ENCODE results near the gene LMNA. TPM values are rescaled to one million over a fixed set of nuclear protein-coding genes. Genes with fewer than 3 reads are reported as not detected.

LMNA gene
- total and polyA plus RNA-seq, 2 of the 4 experiments (the other 2 are of a cell fraction), result 563 to 755 TPM

DNA sequence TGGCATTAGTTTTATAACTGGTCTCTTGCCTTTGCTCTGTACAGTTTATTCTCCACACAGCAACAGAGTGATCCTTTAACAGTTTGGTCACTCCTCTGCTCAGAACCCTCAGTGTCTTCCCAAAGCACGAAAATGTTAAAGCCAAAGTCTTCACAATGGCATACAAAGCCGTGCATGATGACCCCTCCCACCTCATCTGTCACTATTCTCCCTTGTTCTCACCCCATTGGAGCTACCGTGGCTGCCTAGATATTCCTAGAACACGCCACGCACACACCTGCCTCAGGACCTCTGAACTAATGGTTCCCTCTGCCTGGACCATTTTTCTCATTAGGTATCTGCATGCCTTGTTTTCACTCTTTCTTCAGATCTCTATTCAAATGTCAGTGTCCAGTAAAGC is 30.2 kb downstream of the LMNA start:
- Histone ChIP-seq H2BK120ac (ENCODE audit: low read depth, low read length) (no peak overlapping the region), H3K9me1 (ENCODE audit: insufficient read depth, low read length) (0 out of 2 replicates have a peak, but pooled peaks cover 8% of the 10 kb centered on the region), H4K5ac (ENCODE audit: low read depth, low read length) (no peak overlapping the region), H2BK5ac (ENCODE audit: low read depth, low read length, poor library complexity, severe bottlenecking) (no peak overlapping the region), H3K36me3 (ENCODE audit: control insufficient read depth, insufficient read depth, low read length) (peaks cover 16% of the 10 kb centered on the region), H4K8ac (ENCODE audit: low read depth in 2 of 2, low read length in 2 of 2) (no peak overlapping the region), H3K4me1 (ENCODE audit: control insufficient read depth, insufficient read depth, low read length) (peaks cover 19% of the 10 kb centered on the region; the same call in 1 of the 2 replicates), H3K27ac (ENCODE audit: insufficient read depth, low read length) (no peak overlapping the region), H3K9me3 (ENCODE audit: control insufficient read depth, insufficient read depth, low read length) (no peaks in the 10 kb centered on the region), H3K4me3 (ENCODE audit: insufficient read depth, low read depth, low read length) (no peak overlapping the region), H3K4me2 (ENCODE audit: low read depth, low read length) (no peak overlapping the region), H3K4ac (ENCODE audit: low read depth, low read length) (no peak overlapping the region), H2AK9ac (replicated peaks; ENCODE audit: low read depth, low read length, poor library complexity) (no peak overlapping the region), H3K27me3 (ENCODE audit: control insufficient read depth, insufficient read depth, low read length) (peaks cover 7% of the 10 kb centered on the region; the same call in 1 of the 2 replicates), H3K23ac (ENCODE audit: low read depth, low read length) (no peak overlapping the region), H3K14ac (replicated peaks; ENCODE audit: low read depth, low read length) (no peak overlapping the region), H3K18ac (ENCODE audit: low read depth, low read length) (no peak overlapping the region), H4K20me1 (ENCODE audit: insufficient read depth, low read length) (peaks cover 31% of the 10 kb centered on the region), H2BK15ac (ENCODE audit: low read depth, low read length) (no peak overlapping the region), H3K56ac (ENCODE audit: extremely low read depth, insufficient read depth, low read length) (no peak overlapping the region), H4K91ac (ENCODE audit: insufficient read depth, low read depth, low read length) (no peak overlapping the region), H2AFZ (replicated peaks; ENCODE audit: low read length, poor library complexity) (no peak overlapping the region), H2AK5ac (ENCODE audit: low read depth, low read length) (no peak overlapping the region), H3K9ac (ENCODE audit: low read depth, low read length) (no peak overlapping the region), H2BK20ac (ENCODE audit: low read depth, low read length) (no peak overlapping the region), H3K79me1 (ENCODE audit: low read depth in 1 of 2, low read length in 2 of 2) (peaks cover 0 to 25% of the 10 kb centered on the region in 2 experiments; a peak in 2 of 4 replicates)
- in situ Hi-C loops (cut with MboI; ENCODE audit: low sequenced_read_pairs), result loop anchor here (5.0 kb wide), 1 partner anchor 83 kb away; no protein-coding TSS in a partner anchor
- ATAC-seq (ENCODE audit: low read depth), result no peak
- WGBS, 2 experiments (ENCODE audit: extremely low coverage in 2 of 2, insufficient read length in 1 of 2), result 58% methylated on average over 4 of the region's 5 CpGs; no CpG with 5 or more reads in 1 of the 2 experiments
- POLR2A ChIA-PET (ENCODE audit: unreplicated experiment), result no interaction called here
- no TSS peak for BruUV-seq (replicated peaks)
- TF ChIP-seq MAZ (IDR thresholded peaks at IDR 0.05; ENCODE audit: borderline replicate concordance, low read depth, low read length) (no peak), RCOR1 (IDR thresholded peaks at IDR 0.05; ENCODE audit: insufficient replicate concordance, low read length) (no peak), BHLHE40 (IDR thresholded peaks at IDR 0.05; ENCODE audit: low read depth, low read length) (no peak), RFX5 (IDR thresholded peaks at IDR 0.05; ENCODE audit: low read depth, low read length) (no peak), NFE2L2 (IDR thresholded peaks at IDR 0.05; ENCODE audit: low read depth, low read length) (no peak), MAFK (IDR thresholded peaks at IDR 0.05; ENCODE audit: low read depth, low read length) (no peak), CHD1 (IDR thresholded peaks at IDR 0.05; ENCODE audit: low read depth, low read length) (no peak), SMC3 (IDR thresholded peaks at IDR 0.05; ENCODE audit: low read depth, low read length) (no peak), RAD21 (IDR thresholded peaks at IDR 0.05; ENCODE audit: low read length) (no peak), POLR2A (IDR thresholded peaks at IDR 0.05; ENCODE audit: low read depth, low read length) (no peak; the same call in 1 of the 2 replicates), FOS (IDR thresholded peaks at IDR 0.05; ENCODE audit: low read depth, low read length) (no peak), CEBPB (IDR thresholded peaks at IDR 0.05; ENCODE audit: low read depth, low read length) (no peak)
- TF ChIP-seq, protein P1, sequence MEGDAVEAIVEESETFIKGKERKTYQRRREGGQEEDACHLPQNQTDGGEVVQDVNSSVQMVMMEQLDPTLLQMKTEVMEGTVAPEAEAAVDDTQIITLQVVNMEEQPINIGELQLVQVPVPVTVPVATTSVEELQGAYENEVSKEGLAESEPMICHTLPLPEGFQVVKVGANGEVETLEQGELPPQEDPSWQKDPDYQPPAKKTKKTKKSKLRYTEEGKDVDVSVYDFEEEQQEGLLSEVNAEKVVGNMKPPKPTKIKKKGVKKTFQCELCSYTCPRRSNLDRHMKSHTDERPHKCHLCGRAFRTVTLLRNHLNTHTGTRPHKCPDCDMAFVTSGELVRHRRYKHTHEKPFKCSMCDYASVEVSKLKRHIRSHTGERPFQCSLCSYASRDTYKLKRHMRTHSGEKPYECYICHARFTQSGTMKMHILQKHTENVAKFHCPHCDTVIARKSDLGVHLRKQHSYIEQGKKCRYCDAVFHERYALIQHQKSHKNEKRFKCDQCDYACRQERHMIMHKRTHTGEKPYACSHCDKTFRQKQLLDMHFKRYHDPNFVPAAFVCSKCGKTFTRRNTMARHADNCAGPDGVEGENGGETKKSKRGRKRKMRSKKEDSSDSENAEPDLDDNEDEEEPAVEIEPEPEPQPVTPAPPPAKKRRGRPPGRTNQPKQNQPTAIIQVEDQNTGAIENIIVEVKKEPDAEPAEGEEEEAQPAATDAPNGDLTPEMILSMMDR (conservative IDR thresholded peaks at IDR 0.05; ENCODE audit: low read depth, low read length), result no peak
- TF ChIP-seq, protein P2, sequence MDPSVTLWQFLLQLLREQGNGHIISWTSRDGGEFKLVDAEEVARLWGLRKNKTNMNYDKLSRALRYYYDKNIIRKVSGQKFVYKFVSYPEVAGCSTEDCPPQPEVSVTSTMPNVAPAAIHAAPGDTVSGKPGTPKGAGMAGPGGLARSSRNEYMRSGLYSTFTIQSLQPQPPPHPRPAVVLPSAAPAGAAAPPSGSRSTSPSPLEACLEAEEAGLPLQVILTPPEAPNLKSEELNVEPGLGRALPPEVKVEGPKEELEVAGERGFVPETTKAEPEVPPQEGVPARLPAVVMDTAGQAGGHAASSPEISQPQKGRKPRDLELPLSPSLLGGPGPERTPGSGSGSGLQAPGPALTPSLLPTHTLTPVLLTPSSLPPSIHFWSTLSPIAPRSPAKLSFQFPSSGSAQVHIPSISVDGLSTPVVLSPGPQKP (IDR thresholded peaks at IDR 0.05; ENCODE audit: borderline replicate concordance, low read depth, low read length), result no peak
- dilution Hi-C loops (cut with HindIII; ENCODE audit: low sequenced_read_pairs, unreplicated experiment), result no loop called here
- DNase-seq, result no peak
- CTCF ChIA-PET, result no interaction called here
- intact Hi-C loops (cut with micrococcal nuclease), result no loop called here
